HepG2 (cell line): ENCODE measurements around the gene CHCHD3. TPM values are rescaled to one million over a fixed set of nuclear protein-coding genes. Genes with fewer than 3 reads are reported as not detected.

Experiments used
- ATAC-seq: fragments of 200-7000 bp; cut with Tn5 transposase; 3 replicates; pipeline ENCODE4 v1.9.1; 2020; ENCODE audit warnings: mild to moderate bottlenecking, moderate library complexity
- BruUV-seq: library from RNA; stranded (reverse); fragments of 400-500 nt; replicated peaks from 2 replicates; lab custom pipeline; 2021; lab: Mats Ljungman, UMichigan
- CTCF ChIA-PET: fragments of 300-600 bp; formaldehyde crosslinking; extraction: SDS; loops from one replicate; lab custom pipeline; 2021; ENCODE audit warnings: low total read pairs, inconsistent platforms, low intra/inter-chr PET ratio; lab: Yijun Ruan, JAX
- POLR2A ChIA-PET: fragments of 350-600 bp; sonication (Branson Sonifier 250); formaldehyde crosslinking; loops from one replicate; lab custom pipeline; 2020; ENCODE audit warnings: antibody characterized with exemption, inconsistent platforms; lab: Yijun Ruan, JAX
- DNase-seq: peaks from one replicate; pipeline ENCODE4 v3.0.0-alpha.2; 2015; ENCODE audit warnings: low spot score
- FAIRE-seq: peaks from 3 replicates; lab custom pipeline; 2011; peaks lifted over from hg19 to GRCh38; lab: Jason Lieb, UNC
- H2AFZ ChIP-seq: one replicate; pipeline ENCODE4 v1.6.1; 2011; ENCODE audit warnings: low read length, inconsistent platforms
- H3K27ac ChIP-seq: fragments of 300-600 bp; 3 replicates; pipeline ENCODE4 v1.8.0; 2011; ENCODE audit warnings: mixed run types, mild to moderate bottlenecking, mixed read lengths, low read length, inconsistent platforms; ENCODE audit not compliant: insufficient read depth; ENCODE audit errors: extremely low read length
- H3K27me3 ChIP-seq, 2 experiments: fragments of 200-600 bp in 1 of 2; 2 replicates in 1 of 2; 3 replicates in 1 of 2; pipeline versions ENCODE4 v1.6.0 to v1.8.0; 2011; ENCODE audit warnings: low read length in 2 of 2, mild to moderate bottlenecking in 2 of 2, moderate library complexity in 2 of 2, inconsistent platforms in 1 of 2; ENCODE audit not compliant: insufficient read depth in 2 of 2, control insufficient read depth in 1 of 2
- H3K36me3 ChIP-seq, 2 experiments: fragments of 200-600 bp in 1 of 2; replicated peaks in 1 of 2; 2 replicates in 1 of 2; 3 replicates in 1 of 2; pipeline versions ENCODE4 v1.5.1 to v1.8.0; 2011; ENCODE audit warnings: low read length in 2 of 2, inconsistent platforms in 1 of 2; ENCODE audit not compliant: insufficient read depth in 2 of 2, control insufficient read depth in 1 of 2
- H3K4me1 ChIP-seq: 2 replicates; pipeline ENCODE4 v1.5.1; 2012; ENCODE audit warnings: low read length, inconsistent platforms; ENCODE audit not compliant: insufficient read depth
- H3K4me2 ChIP-seq: 2 replicates; pipeline ENCODE4 v1.6.0; 2011; ENCODE audit warnings: low read depth, low read length, inconsistent platforms
- H3K4me3 ChIP-seq, 3 experiments: fragments of 200-600 bp in 1 of 3; sonication (generic), shearing (Covaris generic) in 1 of 3; replicated peaks in 1 of 3; 2 replicates each; pipeline ENCODE4 v1.5.1; 2011 to 2016; ENCODE audit warnings: low read length in 3 of 3, inconsistent platforms in 2 of 3, low read depth in 2 of 3, mild to moderate bottlenecking in 2 of 3, control low read depth in 1 of 3, mixed read lengths in 1 of 3; ENCODE audit not compliant: insufficient read depth in 1 of 3
- H3K79me2 ChIP-seq: one replicate; pipeline ENCODE4 v1.6.1; 2011; ENCODE audit warnings: low read length, inconsistent platforms; ENCODE audit not compliant: insufficient read depth
- H3K9ac ChIP-seq: 2 replicates; pipeline ENCODE4 v1.6.0; 2011; ENCODE audit warnings: mild to moderate bottlenecking, low read depth, low read length, inconsistent platforms; ENCODE audit not compliant: insufficient read depth
- H3K9me3 ChIP-seq: 2 replicates; pipeline ENCODE4 v1.5.1; 2012; ENCODE audit warnings: mild to moderate bottlenecking, low read length
- H4K20me1 ChIP-seq: 2 replicates; pipeline ENCODE4 v1.6.0; 2011; ENCODE audit warnings: inconsistent platforms, mild to moderate bottlenecking, low read length, moderate library complexity; ENCODE audit not compliant: insufficient read depth
- ARID4A ChIP-seq: sonication (generic); formaldehyde crosslinking; IDR thresholded peaks from 2 replicates; pipeline ENCODE4 v1.5.0; 2020; ENCODE audit warnings: mild to moderate bottlenecking, missing genetic modification reagents, borderline replicate concordance
- RXRA ChIP-seq: sonication (generic); formaldehyde crosslinking; IDR thresholded peaks from 2 replicates; pipeline ENCODE4 v1.5.1; 2020; ENCODE audit warnings: missing genetic modification reagents
- ZBED4 ChIP-seq: sonication (generic); formaldehyde crosslinking; IDR thresholded peaks from 2 replicates; pipeline ENCODE4 v1.4.0; 2020; ENCODE audit warnings: missing genetic modification reagents, borderline replicate concordance
- ZNF484 ChIP-seq: sonication (generic); formaldehyde crosslinking; IDR thresholded peaks from 2 replicates; pipeline ENCODE4 v1.5.1; 2020; ENCODE audit warnings: mild to moderate bottlenecking, low read depth, missing genetic modification reagents, borderline replicate concordance
- WGBS: methylation state at CpG from one replicate; pipeline ENCODE4 v1.1.6; 2017; ENCODE audit warnings: low lambda C conversion rate; 5-methylcytosine and 5-hydroxymethylcytosine counted together
- in situ Hi-C: cut with HindIII; loops from 2 replicates; pipeline ENCODE4 v1.10.0; 2017; ENCODE audit warnings: low pct_unique_long_range_greater_than_20kb; ENCODE audit not compliant: extremely low pct_ligation_motif_present
- intact Hi-C: fragments of 100-400 bp; cut with micrococcal nuclease; formaldehyde crosslinking; loops from one replicate; pipeline ENCODE4 v1.10.0; 2022; ENCODE audit not compliant: unreplicated experiment
- polyA plus RNA-seq, 8 experiments: library from polyadenylated mRNA; depleted of rRNA in 3 of 8; stranded (reverse) in 7 of 8; unstranded in 1 of 8; fragments of >200 nt; fragmentation: Illumina TruSeq in 4 of 8; extraction: Trizol in 4 of 8; gene quantifications; 2 replicates each; pipeline versions ENCODE4 v1.2.1 to v1.2.3, GENCODE V29; 2011 to 2016; ENCODE audit warnings: low read depth in 4 of 8, missing spikeins in 1 of 8, mixed read lengths in 1 of 8; ENCODE audit not compliant: insufficient read depth in 1 of 8
- total RNA-seq, 5 experiments: library from RNA; depleted of rRNA; stranded (reverse); fragments of >200 nt; fragmentation: Illumina TruSeq; extraction: Trizol; gene quantifications; 2 replicates each; pipeline ENCODE4 v1.2.3, GENCODE V29; 2016; ENCODE audit warnings: low read depth in 1 of 5

Gene CHCHD3
- total and polyA plus RNA-seq, 2 of the 13 experiments (the other 11 are each of a cell fraction or from before 2014, with no cell fraction given), result 32.7 to 86.8 TPM

GRCh38 chr7:133110312-133110711 is 28.4 kb upstream of the CHCHD3 start:
- ChIA-PET CTCF (no interaction called here), POLR2A (no interaction called here)
- no peak overlapping the region for H2AFZ ChIP-seq
- H3K79me2 ChIP-seq, result no peaks in the 10 kb centered on the region
- H3K4me3 ChIP-seq, result no peak overlapping the region
- no peak overlapping the region for H3K27ac ChIP-seq
- H3K27me3 ChIP-seq, result peaks cover 0 to 14% of the 10 kb centered on the region in 2 experiments; a peak in 1 of 5 replicates
- H4K20me1 ChIP-seq, result no peaks in the 10 kb centered on the region
- no peak for ATAC-seq
- TF ChIP-seq RXRA (CRISPR knock-in tag), result no peak
- no peak for TF ChIP-seq ZNF484
- no peak for TF ChIP-seq ARID4A (CRISPR knock-in tag)
- no peak for TF ChIP-seq ZBED4 (CRISPR knock-in tag)
- FAIRE-seq, result no peak
- H3K4me2 ChIP-seq, result no peak overlapping the region
- H3K4me1 ChIP-seq, result no peaks in the 10 kb centered on the region
- no peak overlapping the region for H3K9ac ChIP-seq
- H3K9me3 ChIP-seq, result no peaks in the 10 kb centered on the region
- no peaks in the 10 kb centered on the region for H3K36me3 ChIP-seq
- DNase-seq, result no peak
- no TSS peak for BruUV-seq
- 40% methylated on average over 4 of the region's 4 CpGs for WGBS
- intact Hi-C loops, result no loop called here
- in situ Hi-C loops, result no loop called here
